IMR-90 (cell line): ENCODE results near the gene CAMTA1. TPM values are rescaled to one million over a fixed set of nuclear protein-coding genes. Genes with fewer than 3 reads are reported as not detected.

Experiments
- ATAC-seq: fragments of 200-7000 bp; cut with Tn5 transposase; 2 replicates; pipeline ENCODE4 v1.9.1; 2020; ENCODE audit warnings: low read depth, mild to moderate bottlenecking, moderate library complexity
- BruUV-seq: library from RNA; stranded (reverse); fragments of 400-500 nt; replicated peaks from 2 replicates; lab custom pipeline; 2021; lab: Mats Ljungman, UMichigan
- CTCF ChIA-PET: fragments of 300-600 bp; formaldehyde crosslinking; extraction: SDS; loops from one replicate; lab custom pipeline; 2021; ENCODE audit warnings: antibody characterized with exemption; lab: Yijun Ruan, JAX
- POLR2A ChIA-PET: fragments of 300-600 bp; sonication (Branson Sonifier 250); formaldehyde crosslinking; loops from one replicate; lab custom pipeline; 2022; ENCODE audit warnings: antibody characterized with exemption; ENCODE audit not compliant: unreplicated experiment; lab: Charles Lee
- DNase-seq: peaks from one replicate; pipeline ENCODE4 v3.0.0; 2013
- H2AFZ ChIP-seq: replicated peaks from 2 replicates; pipeline ENCODE3; 2013; ENCODE audit warnings: low read length, mild to moderate bottlenecking; ENCODE audit not compliant: poor library complexity
- H2AK5ac ChIP-seq: 2 replicates; pipeline ENCODE4 v1.6.1; 2013; ENCODE audit warnings: low read depth, low read length, inconsistent platforms
- H2AK9ac ChIP-seq: replicated peaks from 2 replicates; pipeline ENCODE3; 2013; ENCODE audit warnings: mild to moderate bottlenecking, low read depth, low read length, moderate library complexity; ENCODE audit not compliant: poor library complexity
- H2BK120ac ChIP-seq: 2 replicates; pipeline ENCODE4 v1.6.1; 2013; ENCODE audit warnings: low read depth, low read length, inconsistent platforms
- H2BK15ac ChIP-seq: 3 replicates; pipeline ENCODE4 v1.6.1; 2013; ENCODE audit warnings: low read depth, low read length, inconsistent platforms
- H2BK20ac ChIP-seq: 2 replicates; pipeline ENCODE4 v1.6.1; 2013; ENCODE audit warnings: low read depth, mild to moderate bottlenecking, inconsistent platforms, low read length, moderate library complexity
- H2BK5ac ChIP-seq: 2 replicates; pipeline ENCODE4 v1.6.1; 2013; ENCODE audit warnings: mild to moderate bottlenecking, low read depth, low read length, inconsistent platforms; ENCODE audit not compliant: poor library complexity, severe bottlenecking
- H3K14ac ChIP-seq: replicated peaks from 2 replicates; pipeline ENCODE4 v1.6.1; 2013; ENCODE audit warnings: low read depth, low read length, inconsistent platforms
- H3K18ac ChIP-seq: 2 replicates; pipeline ENCODE4 v1.6.1; 2013; ENCODE audit warnings: low read depth, low read length, control low read depth
- H3K23ac ChIP-seq: 2 replicates; pipeline ENCODE4 v1.6.1; 2013; ENCODE audit warnings: low read depth, low read length, inconsistent platforms
- H3K27ac ChIP-seq: 2 replicates; pipeline ENCODE4 v1.5.1; 2013; ENCODE audit warnings: mild to moderate bottlenecking, control low read depth, low read length; ENCODE audit not compliant: insufficient read depth
- H3K27me3 ChIP-seq: 2 replicates; pipeline ENCODE4 v1.6.1; 2013; ENCODE audit warnings: low read length; ENCODE audit not compliant: control insufficient read depth, insufficient read depth
- H3K36me3 ChIP-seq: 2 replicates; pipeline ENCODE4 v1.6.1; 2013; ENCODE audit warnings: low read length, mixed read lengths; ENCODE audit not compliant: control insufficient read depth, insufficient read depth
- H3K4ac ChIP-seq: 2 replicates; pipeline ENCODE4 v1.6.1; 2013; ENCODE audit warnings: low read depth, low read length, inconsistent platforms
- H3K4me1 ChIP-seq: 2 replicates; pipeline ENCODE4 v1.6.1; 2013; ENCODE audit warnings: low read length, mixed read lengths; ENCODE audit not compliant: control insufficient read depth, insufficient read depth
- H3K4me2 ChIP-seq: 2 replicates; pipeline ENCODE4 v1.6.1; 2013; ENCODE audit warnings: low read depth, mild to moderate bottlenecking, control low read depth, low read length, moderate library complexity
- H3K4me3 ChIP-seq: 2 replicates; pipeline ENCODE4 v1.5.1; 2013; ENCODE audit warnings: low read depth, mild to moderate bottlenecking, control low read depth, low read length, moderate library complexity; ENCODE audit not compliant: insufficient read depth
- H3K56ac ChIP-seq: 2 replicates; pipeline ENCODE4 v1.6.1; 2013; ENCODE audit warnings: low read length, inconsistent platforms; ENCODE audit not compliant: insufficient read depth; ENCODE audit errors: extremely low read depth
- H3K79me1 ChIP-seq, 2 experiments: 2 replicates each; pipeline ENCODE4 v1.6.1; 2013; ENCODE audit warnings: low read length in 2 of 2, inconsistent platforms in 1 of 2, low read depth in 1 of 2
- H3K9ac ChIP-seq: 2 replicates; pipeline ENCODE4 v1.6.1; 2013; ENCODE audit warnings: low read depth, low read length, control low read depth
- H3K9me1 ChIP-seq: 2 replicates; pipeline ENCODE4 v1.6.1; 2013; ENCODE audit warnings: low read length, inconsistent platforms; ENCODE audit not compliant: insufficient read depth
- H3K9me3 ChIP-seq: 2 replicates; pipeline ENCODE4 v1.6.1; 2013; ENCODE audit warnings: low read length; ENCODE audit not compliant: control insufficient read depth, insufficient read depth
- H4K20me1 ChIP-seq: 2 replicates; pipeline ENCODE4 v1.6.1; 2013; ENCODE audit warnings: low read length, inconsistent platforms; ENCODE audit not compliant: insufficient read depth
- H4K5ac ChIP-seq: 2 replicates; pipeline ENCODE4 v1.6.1; 2013; ENCODE audit warnings: mild to moderate bottlenecking, low read depth, low read length, control low read depth
- H4K8ac ChIP-seq, 2 experiments: 2 replicates each; pipeline ENCODE4 v1.6.1; 2013; ENCODE audit warnings: low read depth in 2 of 2, low read length in 2 of 2, control low read depth in 1 of 2, inconsistent platforms in 1 of 2
- H4K91ac ChIP-seq: 2 replicates; pipeline ENCODE4 v1.6.1; 2013; ENCODE audit warnings: low read depth, low read length, inconsistent platforms; ENCODE audit not compliant: insufficient read depth
- BHLHE40 ChIP-seq: fragments of 150-350 bp; IDR thresholded peaks from 2 replicates; pipeline ENCODE4 v1.6.1; 2016; ENCODE audit warnings: mild to moderate bottlenecking, low read depth, low read length
- CEBPB ChIP-seq: IDR thresholded peaks from 2 replicates; pipeline ENCODE4 v1.6.1; 2012; ENCODE audit warnings: low read depth, low read length, improper control_type of control experiment
- CHD1 ChIP-seq: IDR thresholded peaks from 2 replicates; pipeline ENCODE4 v1.6.1; 2012; ENCODE audit warnings: low read depth, low read length, improper control_type of control experiment
- MAZ ChIP-seq: IDR thresholded peaks from 2 replicates; pipeline ENCODE4 v1.6.1; 2012; ENCODE audit warnings: low read depth, mild to moderate bottlenecking, low read length, improper control_type of control experiment, moderate library complexity, borderline replicate concordance
- RFX5 ChIP-seq: IDR thresholded peaks from 2 replicates; pipeline ENCODE4 v1.8.0; 2012; ENCODE audit warnings: low read depth, mild to moderate bottlenecking, low read length, moderate library complexity
- SMC3 ChIP-seq: fragments of 150-350 bp; IDR thresholded peaks from 2 replicates; pipeline ENCODE4 v1.6.1; 2016; ENCODE audit warnings: low read depth, mild to moderate bottlenecking, antibody characterized with exemption, low read length, moderate library complexity
- WGBS, 2 experiments: methylation state at CpG; one replicate each; pipeline versions ENCODE4 v1.1.5 to v1.1.7; 2013; ENCODE audit warnings: missing lambda C conversion rate in 2 of 2; ENCODE audit not compliant: insufficient read length in 1 of 2; ENCODE audit errors: extremely low coverage in 2 of 2; 5-methylcytosine and 5-hydroxymethylcytosine counted together
- dilution Hi-C: fragments of 300-500 bp; cut with HindIII; formaldehyde crosslinking; loops from one replicate; pipeline ENCODE4 v1.14.3; 2018; ENCODE audit warnings: low sequenced_read_pairs; ENCODE audit not compliant: unreplicated experiment
- in situ Hi-C: fragments of 300-500 bp; cut with MboI; formaldehyde crosslinking; loops from 3 replicates; pipeline ENCODE4 v1.14.3; 2019; ENCODE audit warnings: low sequenced_read_pairs, inconsistent platforms, mixed read lengths
- intact Hi-C: fragments of 100-400 bp; cut with micrococcal nuclease; formaldehyde crosslinking; loops from 2 replicates; pipeline ENCODE4 v1.10.0; 2022
- polyA plus RNA-seq, 3 experiments: library from polyadenylated mRNA; depleted of rRNA; stranded (reverse); fragments of >200 nt; gene quantifications; 2 replicates each; pipeline ENCODE4 v1.2.3, GENCODE V29; 2012; ENCODE audit warnings: low replicate concordance in 1 of 3
- total RNA-seq: library from RNA; depleted of rRNA; stranded (reverse); fragments of >200 nt; gene quantifications from 2 replicates; pipeline ENCODE4 v1.2.3, GENCODE V29; 2012

The CAMTA1 gene
- total and polyA plus RNA-seq, 2 of the 4 experiments (the other 2 are of a cell fraction): 35.5 to 74.3 TPM

GRCh38 chr1:7726623-7727022 lies 941.4 kb downstream of the CAMTA1 start:
- Histone ChIP-seq H4K20me1 (no peaks in the 10 kb centered on the region), H3K36me3 (no peaks in the 10 kb centered on the region), H3K56ac (no peak overlapping the region), H4K5ac (no peak overlapping the region), H2BK20ac (no peak overlapping the region), H3K4me2 (no peak overlapping the region), H3K4me3 (no peak overlapping the region), H4K8ac (no peak overlapping the region), H3K23ac (no peak overlapping the region), H3K9ac (no peak overlapping the region), H3K4ac (no peak overlapping the region), H2BK120ac (no peak overlapping the region), H2AK5ac (no peak overlapping the region), H3K79me1 (no peaks in the 10 kb centered on the region), H3K27me3 (peaks cover 39% of the 10 kb centered on the region), H3K14ac (no peak overlapping the region), H2AFZ (peak overlapping the region; percentile 67), H3K9me1 (no peaks in the 10 kb centered on the region), H2AK9ac (no peak overlapping the region), H3K4me1 (no peaks in the 10 kb centered on the region), H2BK5ac (no peak overlapping the region), H3K9me3 (no peaks in the 10 kb centered on the region), H3K27ac (no peak overlapping the region), H3K18ac (no peak overlapping the region), H4K91ac (no peak overlapping the region), H2BK15ac (no peak overlapping the region)
- no TSS peak for BruUV-seq
- DNase-seq: no peak
- no peak for TF ChIP-seq CHD1
- no peak for TF ChIP-seq MAZ
- TF ChIP-seq SMC3: no peak
- TF ChIP-seq RFX5: no peak
- TF ChIP-seq BHLHE40: no peak
- no peak for TF ChIP-seq CEBPB
- dilution Hi-C loops (no loop called here), intact Hi-C loops (no loop called here), in situ Hi-C loops (no loop called here)
- WGBS, 2 experiments: 40% methylated on average over 1 of the region's 7 CpGs; no CpG with 5 or more reads in 1 of the 2 experiments
- no peak for ATAC-seq
- CTCF ChIA-PET: no interaction called here
- POLR2A ChIA-PET: no interaction called here
